DND-41 (cell line): ENCODE measurements around the gene LGALS7.
"Not testable (repeated sequence)": the region's sequence is repeated elsewhere in the genome, so short reads cannot be mapped to it uniquely, and the experiment has no call there.

ENCODE experiments used
- ATAC-seq: fragments of 200-7000 bp; cut with Tn5 transposase; 3 replicates; pipeline ENCODE4 v1.9.1; 2021; ENCODE audit warnings: low read depth; ENCODE audit not compliant: insufficient read depth
- DNase-seq: peaks from one replicate; pipeline ENCODE4 v3.0.0-alpha.2; 2020
- H2AFZ ChIP-seq: 2 replicates; pipeline ENCODE4 v1.6.0; 2012; ENCODE audit warnings: low read depth, low read length
- H3K27ac ChIP-seq: 2 replicates; pipeline ENCODE4 v1.5.1; 2012; ENCODE audit warnings: low read length, inconsistent platforms
- H3K27me3 ChIP-seq: fragments of 200-600 bp; sonication (generic); 2 replicates; pipeline ENCODE4 v1.6.0; 2012; ENCODE audit warnings: low read length, mild to moderate bottlenecking, inconsistent platforms; ENCODE audit not compliant: insufficient read depth, poor library complexity
- H3K36me3 ChIP-seq: 2 replicates; pipeline ENCODE4 v1.5.1; 2012; ENCODE audit warnings: low read length, inconsistent platforms; ENCODE audit not compliant: insufficient read depth
- H3K4me1 ChIP-seq: 2 replicates; pipeline ENCODE4 v1.5.1; 2012; ENCODE audit warnings: mild to moderate bottlenecking, low read length; ENCODE audit not compliant: insufficient read depth
- H3K4me2 ChIP-seq: 2 replicates; pipeline ENCODE4 v1.6.0; 2012; ENCODE audit warnings: mild to moderate bottlenecking, moderate library complexity, low read length, inconsistent platforms; ENCODE audit not compliant: insufficient read depth
- H3K4me3 ChIP-seq, 2 experiments: fragments of 200-600 bp in 1 of 2; shearing (Covaris generic) in 1 of 2; 2 replicates each; pipeline ENCODE4 v1.5.1; 2012 to 2016; ENCODE audit warnings: inconsistent platforms in 2 of 2, low read length in 2 of 2, mild to moderate bottlenecking in 2 of 2, low read depth in 1 of 2, moderate library complexity in 1 of 2
- H3K79me2 ChIP-seq: 2 replicates; pipeline ENCODE4 v1.6.0; 2012; ENCODE audit warnings: low read length, inconsistent platforms; ENCODE audit not compliant: insufficient read depth
- H3K9ac ChIP-seq: 2 replicates; pipeline ENCODE4 v1.6.0; 2012; ENCODE audit warnings: low read depth, mild to moderate bottlenecking, inconsistent platforms, low read length, moderate library complexity
- H3K9me3 ChIP-seq: 2 replicates; pipeline ENCODE4 v1.5.1; 2012; ENCODE audit warnings: low read length, moderate library complexity, mild to moderate bottlenecking, inconsistent platforms; ENCODE audit not compliant: insufficient read depth, severe bottlenecking
- H4K20me1 ChIP-seq: 2 replicates; pipeline ENCODE4 v1.6.0; 2012; ENCODE audit warnings: low read length; ENCODE audit not compliant: insufficient read depth
- EZH2 ChIP-seq: IDR thresholded peaks from 3 replicates; pipeline ENCODE4 v1.6.1; 2012; ENCODE audit warnings: borderline replicate concordance, low read depth, mild to moderate bottlenecking, moderate library complexity, low read length, inconsistent platforms; ENCODE audit not compliant: severe bottlenecking
- TF ChIP-seq, protein P1 (sequence below): IDR thresholded peaks from 2 replicates; pipeline ENCODE4 v1.5.1; 2012; ENCODE audit warnings: borderline replicate concordance, low read length, moderate library complexity, mild to moderate bottlenecking; ENCODE audit not compliant: poor library complexity, severe bottlenecking; ENCODE audit errors: extremely low read depth

The LGALS7 gene

DNA sequence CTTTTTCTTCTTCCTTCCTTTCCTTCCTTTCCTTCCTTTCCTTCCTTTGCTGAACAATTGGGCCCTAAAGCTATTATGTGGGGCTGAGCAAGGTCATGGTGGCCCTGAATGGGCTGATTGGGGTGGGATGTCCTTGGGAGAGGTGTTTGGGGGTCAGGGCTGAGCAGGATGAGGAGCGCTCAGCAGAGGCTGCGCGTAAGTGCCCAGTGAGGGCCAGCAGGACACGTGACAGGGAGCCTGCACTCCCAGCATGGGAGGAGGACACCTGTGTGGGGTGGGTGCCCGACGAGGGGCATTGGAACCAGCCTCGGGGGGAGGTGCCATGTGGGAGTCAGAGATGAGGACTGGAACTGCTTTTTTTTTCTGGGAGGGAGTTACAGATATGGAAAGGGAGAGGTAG is 5.4 kb upstream of the LGALS7 start:
- TF ChIP-seq, protein P1, sequence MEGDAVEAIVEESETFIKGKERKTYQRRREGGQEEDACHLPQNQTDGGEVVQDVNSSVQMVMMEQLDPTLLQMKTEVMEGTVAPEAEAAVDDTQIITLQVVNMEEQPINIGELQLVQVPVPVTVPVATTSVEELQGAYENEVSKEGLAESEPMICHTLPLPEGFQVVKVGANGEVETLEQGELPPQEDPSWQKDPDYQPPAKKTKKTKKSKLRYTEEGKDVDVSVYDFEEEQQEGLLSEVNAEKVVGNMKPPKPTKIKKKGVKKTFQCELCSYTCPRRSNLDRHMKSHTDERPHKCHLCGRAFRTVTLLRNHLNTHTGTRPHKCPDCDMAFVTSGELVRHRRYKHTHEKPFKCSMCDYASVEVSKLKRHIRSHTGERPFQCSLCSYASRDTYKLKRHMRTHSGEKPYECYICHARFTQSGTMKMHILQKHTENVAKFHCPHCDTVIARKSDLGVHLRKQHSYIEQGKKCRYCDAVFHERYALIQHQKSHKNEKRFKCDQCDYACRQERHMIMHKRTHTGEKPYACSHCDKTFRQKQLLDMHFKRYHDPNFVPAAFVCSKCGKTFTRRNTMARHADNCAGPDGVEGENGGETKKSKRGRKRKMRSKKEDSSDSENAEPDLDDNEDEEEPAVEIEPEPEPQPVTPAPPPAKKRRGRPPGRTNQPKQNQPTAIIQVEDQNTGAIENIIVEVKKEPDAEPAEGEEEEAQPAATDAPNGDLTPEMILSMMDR: no peak
- no peak for TF ChIP-seq EZH2
- Histone ChIP-seq H3K4me2 (no peak overlapping the region), H3K36me3 (no peaks in the 10 kb centered on the region), H3K79me2 (no peaks in the 10 kb centered on the region), H2AFZ (no peak overlapping the region), H3K9ac (no peak overlapping the region), H3K9me3 (no peaks in the 10 kb centered on the region), H3K4me3 (no peak overlapping the region), H3K4me1 (no peaks in the 10 kb centered on the region), H3K27me3 (peaks cover 7% of the 10 kb centered on the region), H4K20me1 (no peaks in the 10 kb centered on the region), H3K27ac (no peak overlapping the region)
- ATAC-seq (no peak), DNase-seq (no peak)

DNA sequence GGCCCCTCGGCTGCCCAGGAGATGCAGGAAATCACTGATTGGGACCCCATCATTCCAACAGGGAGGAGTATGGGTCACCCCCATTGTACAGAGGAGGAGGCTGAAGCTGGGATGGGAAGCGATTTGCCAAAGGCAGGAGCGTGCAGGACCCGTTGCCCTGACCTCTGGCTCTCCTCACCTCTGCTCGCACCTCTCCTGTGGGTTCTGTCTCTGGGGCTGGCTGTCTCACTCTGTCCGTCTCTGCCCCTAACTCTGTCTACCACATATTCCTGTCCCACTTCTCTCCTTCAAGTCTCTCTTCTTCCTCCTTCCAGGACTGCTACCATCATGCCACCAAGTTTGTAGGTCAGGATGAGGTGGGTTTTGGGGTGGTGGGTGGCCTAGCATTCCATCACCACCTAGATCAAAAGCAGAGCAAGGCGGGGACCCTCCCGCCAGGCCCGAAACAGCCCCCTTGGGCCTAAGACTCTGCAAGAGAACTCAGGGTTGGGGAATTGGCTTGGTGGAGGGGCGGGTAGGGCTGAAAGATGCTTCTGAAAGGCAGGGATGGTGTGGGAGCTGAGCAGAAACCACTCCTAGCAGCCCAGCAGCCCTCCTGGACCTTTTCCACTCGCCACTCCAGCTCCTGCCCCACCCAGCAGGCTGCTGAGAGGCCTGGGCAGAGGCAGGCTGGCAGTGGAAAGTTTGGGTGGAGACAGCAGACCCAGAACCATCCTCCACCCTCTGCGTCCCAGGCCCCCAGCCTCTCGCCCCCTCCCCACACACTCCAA is 1.0 kb upstream of the LGALS7 start:
- H3K9me3 ChIP-seq: no peaks in the 10 kb centered on the region
- H4K20me1 ChIP-seq: no peaks in the 10 kb centered on the region
- no peak overlapping the region for H2AFZ ChIP-seq
- no peak overlapping the region for H3K4me2 ChIP-seq
- H3K4me3 ChIP-seq: no peak overlapping the region
- no peak overlapping the region for H3K27ac ChIP-seq
- no peak overlapping the region for H3K9ac ChIP-seq
- DNase-seq: no peak
- TF ChIP-seq, protein P1: no peak
- no peak for TF ChIP-seq EZH2
- H3K79me2 ChIP-seq: no peaks in the 10 kb centered on the region
- no peaks in the 10 kb centered on the region for H3K4me1 ChIP-seq
- no peaks in the 10 kb centered on the region for H3K36me3 ChIP-seq
- ATAC-seq: no peak
- peaks cover 4% of the 10 kb centered on the region for H3K27me3 ChIP-seq

GRCh38 chr19:38771569-38771968 is 1.7 kb downstream of the LGALS7 start:
- H3K27me3 ChIP-seq, DNase-seq, H3K4me3 ChIP-seq, H3K9ac ChIP-seq, H3K27ac ChIP-seq, H3K4me2 ChIP-seq, ATAC-seq, H3K79me2 ChIP-seq, H4K20me1 ChIP-seq, H3K4me1 ChIP-seq, H3K9me3 ChIP-seq, H3K36me3 ChIP-seq, H2AFZ ChIP-seq: not testable (repeated sequence)

DNA sequence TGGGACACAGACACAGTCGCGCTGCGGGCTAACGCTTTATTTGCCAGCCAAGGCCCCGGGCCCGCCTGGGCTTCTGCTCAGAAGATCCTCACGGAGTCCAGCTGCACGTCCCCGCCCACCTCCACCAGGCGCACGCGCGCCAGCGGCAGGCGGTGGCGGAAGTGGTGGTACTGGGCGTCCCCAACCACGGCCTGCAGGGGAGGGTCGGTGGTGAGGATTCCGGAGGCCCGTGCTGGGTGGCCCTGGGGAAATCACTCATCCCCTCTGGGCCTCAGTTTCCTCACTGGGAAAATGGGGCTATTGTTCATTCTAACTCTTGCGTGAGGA is 2.4 kb downstream of the LGALS7 start:
- peak; percentile 90 for ATAC-seq
- DNase-seq, H3K4me3 ChIP-seq: not testable (repeated sequence)

GRCh38 chr19:38770228-38770948 is 2.9 kb downstream of the LGALS7 start:
- not testable (repeated sequence) for H3K27ac ChIP-seq, H3K4me1 ChIP-seq, ATAC-seq, H3K36me3 ChIP-seq, H4K20me1 ChIP-seq, H3K9me3 ChIP-seq, H3K9ac ChIP-seq, H3K4me3 ChIP-seq, H3K79me2 ChIP-seq, H3K4me2 ChIP-seq, H2AFZ ChIP-seq, DNase-seq, H3K27me3 ChIP-seq

More for the DNA sequence above, 2.4 kb downstream of the LGALS7 start:
- not testable (repeated sequence) for H3K4me2 ChIP-seq, H3K79me2 ChIP-seq, H3K4me1 ChIP-seq, H2AFZ ChIP-seq, H3K9me3 ChIP-seq, H3K36me3 ChIP-seq, H3K27ac ChIP-seq, H3K27me3 ChIP-seq, H4K20me1 ChIP-seq, H3K9ac ChIP-seq
